IMR-90 (cell line): ENCODE data around the gene CD207. TPM values are rescaled to one million over a fixed set of nuclear protein-coding genes. Genes with fewer than 3 reads are reported as not detected.

ENCODE experiments used
- ATAC-seq: fragments of 200-7000 bp; cut with Tn5 transposase; 2 replicates; pipeline ENCODE4 v1.9.1; 2020; ENCODE audit warnings: low read depth, mild to moderate bottlenecking, moderate library complexity
- BruUV-seq: library from RNA; stranded (reverse); fragments of 400-500 nt; replicated peaks from 2 replicates; lab custom pipeline; 2021; lab: Mats Ljungman, UMichigan
- CTCF ChIA-PET: fragments of 300-600 bp; formaldehyde crosslinking; extraction: SDS; loops from one replicate; lab custom pipeline; 2021; ENCODE audit warnings: antibody characterized with exemption; lab: Yijun Ruan, JAX
- POLR2A ChIA-PET: fragments of 300-600 bp; sonication (Branson Sonifier 250); formaldehyde crosslinking; loops from one replicate; lab custom pipeline; 2022; ENCODE audit warnings: antibody characterized with exemption; ENCODE audit not compliant: unreplicated experiment; lab: Charles Lee
- DNase-seq: peaks from one replicate; pipeline ENCODE4 v3.0.0; 2013
- H2AFZ ChIP-seq: replicated peaks from 2 replicates; pipeline ENCODE3; 2013; ENCODE audit warnings: low read length, mild to moderate bottlenecking; ENCODE audit not compliant: poor library complexity
- H2AK5ac ChIP-seq: 2 replicates; pipeline ENCODE4 v1.6.1; 2013; ENCODE audit warnings: low read depth, low read length, inconsistent platforms
- H2AK9ac ChIP-seq: replicated peaks from 2 replicates; pipeline ENCODE3; 2013; ENCODE audit warnings: mild to moderate bottlenecking, low read depth, low read length, moderate library complexity; ENCODE audit not compliant: poor library complexity
- H2BK120ac ChIP-seq: 2 replicates; pipeline ENCODE4 v1.6.1; 2013; ENCODE audit warnings: low read depth, low read length, inconsistent platforms
- H2BK15ac ChIP-seq: 3 replicates; pipeline ENCODE4 v1.6.1; 2013; ENCODE audit warnings: low read depth, low read length, inconsistent platforms
- H2BK20ac ChIP-seq: 2 replicates; pipeline ENCODE4 v1.6.1; 2013; ENCODE audit warnings: low read depth, mild to moderate bottlenecking, inconsistent platforms, low read length, moderate library complexity
- H2BK5ac ChIP-seq: 2 replicates; pipeline ENCODE4 v1.6.1; 2013; ENCODE audit warnings: mild to moderate bottlenecking, low read depth, low read length, inconsistent platforms; ENCODE audit not compliant: poor library complexity, severe bottlenecking
- H3K14ac ChIP-seq: replicated peaks from 2 replicates; pipeline ENCODE4 v1.6.1; 2013; ENCODE audit warnings: low read depth, low read length, inconsistent platforms
- H3K18ac ChIP-seq: 2 replicates; pipeline ENCODE4 v1.6.1; 2013; ENCODE audit warnings: low read depth, low read length, control low read depth
- H3K23ac ChIP-seq: 2 replicates; pipeline ENCODE4 v1.6.1; 2013; ENCODE audit warnings: low read depth, low read length, inconsistent platforms
- H3K27ac ChIP-seq: 2 replicates; pipeline ENCODE4 v1.5.1; 2013; ENCODE audit warnings: mild to moderate bottlenecking, control low read depth, low read length; ENCODE audit not compliant: insufficient read depth
- H3K27me3 ChIP-seq: 2 replicates; pipeline ENCODE4 v1.6.1; 2013; ENCODE audit warnings: low read length; ENCODE audit not compliant: control insufficient read depth, insufficient read depth
- H3K36me3 ChIP-seq: 2 replicates; pipeline ENCODE4 v1.6.1; 2013; ENCODE audit warnings: low read length, mixed read lengths; ENCODE audit not compliant: control insufficient read depth, insufficient read depth
- H3K4ac ChIP-seq: 2 replicates; pipeline ENCODE4 v1.6.1; 2013; ENCODE audit warnings: low read depth, low read length, inconsistent platforms
- H3K4me1 ChIP-seq: 2 replicates; pipeline ENCODE4 v1.6.1; 2013; ENCODE audit warnings: low read length, mixed read lengths; ENCODE audit not compliant: control insufficient read depth, insufficient read depth
- H3K4me2 ChIP-seq: 2 replicates; pipeline ENCODE4 v1.6.1; 2013; ENCODE audit warnings: low read depth, mild to moderate bottlenecking, control low read depth, low read length, moderate library complexity
- H3K4me3 ChIP-seq: 2 replicates; pipeline ENCODE4 v1.5.1; 2013; ENCODE audit warnings: low read depth, mild to moderate bottlenecking, control low read depth, low read length, moderate library complexity; ENCODE audit not compliant: insufficient read depth
- H3K56ac ChIP-seq: 2 replicates; pipeline ENCODE4 v1.6.1; 2013; ENCODE audit warnings: low read length, inconsistent platforms; ENCODE audit not compliant: insufficient read depth; ENCODE audit errors: extremely low read depth
- H3K79me1 ChIP-seq, 2 experiments: 2 replicates each; pipeline ENCODE4 v1.6.1; 2013; ENCODE audit warnings: low read length in 2 of 2, inconsistent platforms in 1 of 2, low read depth in 1 of 2
- H3K9ac ChIP-seq: 2 replicates; pipeline ENCODE4 v1.6.1; 2013; ENCODE audit warnings: low read depth, low read length, control low read depth
- H3K9me1 ChIP-seq: 2 replicates; pipeline ENCODE4 v1.6.1; 2013; ENCODE audit warnings: low read length, inconsistent platforms; ENCODE audit not compliant: insufficient read depth
- H3K9me3 ChIP-seq: 2 replicates; pipeline ENCODE4 v1.6.1; 2013; ENCODE audit warnings: low read length; ENCODE audit not compliant: control insufficient read depth, insufficient read depth
- H4K20me1 ChIP-seq: 2 replicates; pipeline ENCODE4 v1.6.1; 2013; ENCODE audit warnings: low read length, inconsistent platforms; ENCODE audit not compliant: insufficient read depth
- H4K5ac ChIP-seq: 2 replicates; pipeline ENCODE4 v1.6.1; 2013; ENCODE audit warnings: mild to moderate bottlenecking, low read depth, low read length, control low read depth
- H4K8ac ChIP-seq, 2 experiments: 2 replicates each; pipeline ENCODE4 v1.6.1; 2013; ENCODE audit warnings: low read depth in 2 of 2, low read length in 2 of 2, control low read depth in 1 of 2, inconsistent platforms in 1 of 2
- H4K91ac ChIP-seq: 2 replicates; pipeline ENCODE4 v1.6.1; 2013; ENCODE audit warnings: low read depth, low read length, inconsistent platforms; ENCODE audit not compliant: insufficient read depth
- BHLHE40 ChIP-seq: fragments of 150-350 bp; IDR thresholded peaks from 2 replicates; pipeline ENCODE4 v1.6.1; 2016; ENCODE audit warnings: mild to moderate bottlenecking, low read depth, low read length
- POLR2A ChIP-seq: IDR thresholded peaks from 2 replicates; pipeline ENCODE4 v1.6.1; 2012; ENCODE audit warnings: mild to moderate bottlenecking, low read depth, low read length
- RCOR1 ChIP-seq: IDR thresholded peaks from 2 replicates; pipeline ENCODE4 v1.6.1; 2012; ENCODE audit warnings: mild to moderate bottlenecking, low read length, improper control_type of control experiment; ENCODE audit not compliant: insufficient replicate concordance
- SMC3 ChIP-seq: fragments of 150-350 bp; IDR thresholded peaks from 2 replicates; pipeline ENCODE4 v1.6.1; 2016; ENCODE audit warnings: low read depth, mild to moderate bottlenecking, antibody characterized with exemption, low read length, moderate library complexity
- WGBS, 2 experiments: methylation state at CpG; one replicate each; pipeline versions ENCODE4 v1.1.5 to v1.1.7; 2013; ENCODE audit warnings: missing lambda C conversion rate in 2 of 2; ENCODE audit not compliant: insufficient read length in 1 of 2; ENCODE audit errors: extremely low coverage in 2 of 2; 5-methylcytosine and 5-hydroxymethylcytosine counted together
- dilution Hi-C: fragments of 300-500 bp; cut with HindIII; formaldehyde crosslinking; loops from one replicate; pipeline ENCODE4 v1.14.3; 2018; ENCODE audit warnings: low sequenced_read_pairs; ENCODE audit not compliant: unreplicated experiment
- in situ Hi-C: fragments of 300-500 bp; cut with MboI; formaldehyde crosslinking; loops from 3 replicates; pipeline ENCODE4 v1.14.3; 2019; ENCODE audit warnings: low sequenced_read_pairs, inconsistent platforms, mixed read lengths
- intact Hi-C: fragments of 100-400 bp; cut with micrococcal nuclease; formaldehyde crosslinking; loops from 2 replicates; pipeline ENCODE4 v1.10.0; 2022
- polyA plus RNA-seq, 3 experiments: library from polyadenylated mRNA; depleted of rRNA; stranded (reverse); fragments of >200 nt; gene quantifications; 2 replicates each; pipeline ENCODE4 v1.2.3, GENCODE V29; 2012; ENCODE audit warnings: low replicate concordance in 1 of 3
- total RNA-seq: library from RNA; depleted of rRNA; stranded (reverse); fragments of >200 nt; gene quantifications from 2 replicates; pipeline ENCODE4 v1.2.3, GENCODE V29; 2012

The CD207 gene
- total and polyA plus RNA-seq, 2 of the 4 experiments (the other 2 are of a cell fraction), result not detected

- in situ Hi-C loops (no loop called here), intact Hi-C loops (no loop called here), dilution Hi-C loops (no loop called here)
- no peak overlapping the region for H2AK5ac ChIP-seq
- no peak overlapping the region for H2AK9ac ChIP-seq
- no peak overlapping the region for H4K8ac ChIP-seq
- H3K4me3 ChIP-seq, result no peak overlapping the region
- H4K91ac ChIP-seq, result no peak overlapping the region
- no peak overlapping the region for H3K56ac ChIP-seq
- H3K4ac ChIP-seq, result no peak overlapping the region
- no peaks in the 10 kb centered on the region; the same call in 1 of the 2 replicates for H3K9me3 ChIP-seq
- no peak overlapping the region for H3K9ac ChIP-seq
- H3K36me3 ChIP-seq, result no peaks in the 10 kb centered on the region
- H2AFZ ChIP-seq, result no peak overlapping the region
- H2BK15ac ChIP-seq, result no peak overlapping the region
- no peaks in the 10 kb centered on the region for H3K79me1 ChIP-seq
- TF ChIP-seq BHLHE40 (no peak), SMC3 (no peak), RCOR1 (no peak), POLR2A (no peak)
- ATAC-seq (no peak), DNase-seq (no peak)
- no peaks in the 10 kb centered on the region for H4K20me1 ChIP-seq
- WGBS, 2 experiments, result no CpG with 5 or more reads among the region's 6 CpGs
- ChIA-PET CTCF (interaction anchor here (0.7 kb wide), 1 partner anchor 141 kb away, joined by 9 read pairs; no protein-coding TSS in a partner anchor), POLR2A (no interaction called here)
- H3K14ac ChIP-seq, result no peak overlapping the region
- no peaks in the 10 kb centered on the region for H3K9me1 ChIP-seq
- H2BK5ac ChIP-seq, result no peak overlapping the region
- H2BK20ac ChIP-seq, result no peak overlapping the region
- peaks cover 6% of the 10 kb centered on the region; the same call in 1 of the 2 replicates for H3K27me3 ChIP-seq
- no TSS peak for BruUV-seq
- H3K4me2 ChIP-seq, result no peak overlapping the region
- H3K18ac ChIP-seq, result no peak overlapping the region
- no peak overlapping the region for H4K5ac ChIP-seq
- no peak overlapping the region for H2BK120ac ChIP-seq
- H3K4me1 ChIP-seq, result no peaks in the 10 kb centered on the region
- no peak overlapping the region for H3K23ac ChIP-seq
- no peak overlapping the region for H3K27ac ChIP-seq
Measured at GRCh38 chr2:70806620-70807019, 29.0 kb downstream of the CD207 start.
